Stomach (tissue), 4 donors: ENCODE data around the gene SMIM3.

Experiments used
- EP300 ChIP-seq: sonication (generic); formaldehyde crosslinking; IDR thresholded peaks from one replicate; pipeline ENCODE4 v1.6.1; 2017; ENCODE audit warnings: antibody characterized with exemption
- POLR2A ChIP-seq, 4 donors: fragments of 450-650 bp; IDR thresholded peaks; one replicate each; pipeline ENCODE4 v1.6.1; 2016; ENCODE audit warnings: antibody characterized with exemption in 4 of 4, control low read depth in 2 of 4, mild to moderate bottlenecking in 1 of 4, moderate library complexity in 1 of 4
- POLR2AphosphoS5 ChIP-seq, 3 donors: sonication (generic); formaldehyde crosslinking; IDR thresholded peaks; one replicate each; pipeline ENCODE4 v1.6.1; 2016; ENCODE audit warnings: antibody characterized with exemption in 3 of 3
- TF ChIP-seq, protein P1 (sequence below), 7 experiments: fragments of 450-650 bp in 4 of 7; fragments of 200-600 bp in 3 of 7; sonication (generic) in 3 of 7; IDR thresholded peaks; one replicate each; pipeline ENCODE4 v1.5.1; 2016 to 2019; ENCODE audit warnings: antibody characterized with exemption in 7 of 7, control low read depth in 2 of 7, mild to moderate bottlenecking in 1 of 7

DNA sequence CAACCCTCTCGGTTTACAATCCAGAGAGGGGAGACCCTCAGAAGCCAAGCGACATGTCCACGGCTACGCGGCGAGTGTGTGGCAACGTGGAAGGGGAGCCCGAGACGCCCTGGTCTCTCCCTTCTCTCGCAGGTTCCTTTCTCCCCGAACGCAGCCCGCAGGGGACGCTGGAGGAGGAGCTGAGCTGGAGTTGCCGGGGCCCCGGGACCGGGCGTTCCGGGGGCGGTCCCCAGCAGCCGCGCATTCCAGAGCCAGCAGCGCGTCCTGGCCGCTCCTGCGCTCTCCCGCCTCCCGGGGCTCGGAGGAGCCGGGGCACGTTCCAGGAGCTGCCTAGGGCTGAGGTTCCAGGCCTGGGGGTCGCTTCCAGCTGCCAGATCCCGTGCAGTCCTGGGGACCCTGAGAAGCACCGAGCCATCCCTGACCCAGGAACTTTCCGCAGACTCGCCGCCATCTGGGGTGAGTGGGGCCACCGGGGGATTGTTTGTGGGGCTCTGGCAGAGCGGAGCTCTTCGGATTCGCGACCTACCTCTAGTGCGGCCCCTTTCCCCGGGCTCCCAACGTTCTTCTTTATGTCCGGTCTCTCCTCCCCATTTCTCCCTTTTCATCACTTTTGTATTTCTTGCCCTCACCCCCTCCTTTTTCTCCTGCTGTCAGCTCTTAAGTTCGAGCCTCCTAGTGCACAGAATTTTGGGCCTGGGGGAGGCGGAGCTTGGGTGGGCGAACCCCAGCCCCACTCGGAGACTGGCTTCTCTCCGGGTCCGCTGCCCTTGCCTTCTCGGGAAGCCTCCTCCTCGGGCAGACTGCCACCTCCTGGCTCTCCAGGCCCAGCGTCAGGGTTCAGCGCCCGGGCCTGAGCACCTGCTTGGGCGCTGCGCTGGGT, at the start of gene SMIM3:
- TF ChIP-seq, protein P1, sequence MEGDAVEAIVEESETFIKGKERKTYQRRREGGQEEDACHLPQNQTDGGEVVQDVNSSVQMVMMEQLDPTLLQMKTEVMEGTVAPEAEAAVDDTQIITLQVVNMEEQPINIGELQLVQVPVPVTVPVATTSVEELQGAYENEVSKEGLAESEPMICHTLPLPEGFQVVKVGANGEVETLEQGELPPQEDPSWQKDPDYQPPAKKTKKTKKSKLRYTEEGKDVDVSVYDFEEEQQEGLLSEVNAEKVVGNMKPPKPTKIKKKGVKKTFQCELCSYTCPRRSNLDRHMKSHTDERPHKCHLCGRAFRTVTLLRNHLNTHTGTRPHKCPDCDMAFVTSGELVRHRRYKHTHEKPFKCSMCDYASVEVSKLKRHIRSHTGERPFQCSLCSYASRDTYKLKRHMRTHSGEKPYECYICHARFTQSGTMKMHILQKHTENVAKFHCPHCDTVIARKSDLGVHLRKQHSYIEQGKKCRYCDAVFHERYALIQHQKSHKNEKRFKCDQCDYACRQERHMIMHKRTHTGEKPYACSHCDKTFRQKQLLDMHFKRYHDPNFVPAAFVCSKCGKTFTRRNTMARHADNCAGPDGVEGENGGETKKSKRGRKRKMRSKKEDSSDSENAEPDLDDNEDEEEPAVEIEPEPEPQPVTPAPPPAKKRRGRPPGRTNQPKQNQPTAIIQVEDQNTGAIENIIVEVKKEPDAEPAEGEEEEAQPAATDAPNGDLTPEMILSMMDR (IDR thresholded peaks at IDR 0.05), result peak in 3 of 7 experiments; percentile 7 to 33 (median 19)
- TF ChIP-seq EP300, result no peak
- TF ChIP-seq POLR2A (IDR thresholded peaks at IDR 0.05), result peak in 1 of 4 donors; percentile 52
- TF ChIP-seq POLR2AphosphoS5 (IDR thresholded peaks at IDR 0.05), result peak; percentile 9 to 83 (median 77)
